Suprapubic skin (tissue), 4 donors: ENCODE measurements around the gene PGBD5.

ENCODE experiments used
- CTCF ChIP-seq, 2 donors: fragments of 200-600 bp in 1 of 2; fragments of 450-650 bp in 1 of 2; sonication (generic) in 1 of 2; IDR thresholded peaks; one replicate each; pipeline ENCODE4 v1.5.1; 2016 to 2019; ENCODE audit warnings: antibody characterized with exemption in 2 of 2, mild to moderate bottlenecking in 1 of 2, moderate library complexity in 1 of 2
- POLR2A ChIP-seq, 2 donors: fragments of 450-650 bp; IDR thresholded peaks; one replicate each; pipeline ENCODE4 v1.6.1; 2017; ENCODE audit warnings: antibody characterized with exemption in 2 of 2, mild to moderate bottlenecking in 2 of 2, moderate library complexity in 2 of 2
- POLR2AphosphoS5 ChIP-seq, 3 donors: sonication (generic); formaldehyde crosslinking; IDR thresholded peaks; one replicate each; pipeline ENCODE4 v1.6.1; 2017; ENCODE audit warnings: antibody characterized with exemption in 3 of 3

GRCh38 chr1:230361941-230362340 lies 64.2 kb downstream of the PGBD5 start:
- TF ChIP-seq POLR2A (IDR thresholded peaks at IDR 0.05) (no peak), CTCF (IDR thresholded peaks at IDR 0.05) (no peak), POLR2AphosphoS5 (IDR thresholded peaks at IDR 0.05) (no peak)
